HCT116 (cell line): ENCODE data around the gene KAT6B.

Source experiments
- CEBPB ChIP-seq: IDR thresholded peaks from 2 replicates; pipeline ENCODE4 v1.6.1; 2012; ENCODE audit warnings: low read depth
- ELF1 ChIP-seq: IDR thresholded peaks from 2 replicates; pipeline ENCODE4 v1.6.1; 2012; ENCODE audit warnings: low read depth, borderline replicate concordance
- EZH2 ChIP-seq: fragments of 200-600 bp; sonication (generic); IDR thresholded peaks from 2 replicates; pipeline ENCODE4 v1.6.1; 2017; ENCODE audit warnings: antibody characterized with exemption, mixed run types
- FOSL1 ChIP-seq: IDR thresholded peaks from 2 replicates; pipeline ENCODE4 v1.6.1; 2012; ENCODE audit warnings: low read depth
- JUND ChIP-seq: IDR thresholded peaks from 2 replicates; pipeline ENCODE4 v1.6.1; 2012
- POLR2A ChIP-seq: IDR thresholded peaks from 2 replicates; pipeline ENCODE4 v1.7.0; 2011; ENCODE audit warnings: borderline replicate concordance; ENCODE audit not compliant: insufficient read depth, insufficient read length; ENCODE audit errors: extremely low read depth
- POLR2AphosphoS5 ChIP-seq: IDR thresholded peaks from 2 replicates; pipeline ENCODE4 v1.6.1; 2011; ENCODE audit warnings: mild to moderate bottlenecking, low read depth, low read length, moderate library complexity
- SIN3A ChIP-seq: IDR thresholded peaks from 2 replicates; pipeline ENCODE4 v1.6.1; 2012; ENCODE audit warnings: low read depth
- SP1 ChIP-seq: IDR thresholded peaks from 2 replicates; pipeline ENCODE4 v1.6.1; 2012; ENCODE audit warnings: low read depth
- TCF7L2 ChIP-seq: IDR thresholded peaks from 2 replicates; pipeline ENCODE4 v1.7.0; 2011; ENCODE audit warnings: borderline replicate concordance, inconsistent platforms; ENCODE audit not compliant: insufficient read depth, insufficient read length; ENCODE audit errors: extremely low read depth
- ZFX ChIP-seq: fragments of 450-650 bp; IDR thresholded peaks from 2 replicates; pipeline ENCODE4 v1.6.1; 2017
- TF ChIP-seq, protein P1 (sequence below), 3 experiments: fragments of 200-600 bp in 1 of 3; sonication (generic) in 1 of 3; IDR thresholded peaks in 2 of 3; conservative IDR thresholded peaks in 1 of 3; 2 replicates each; pipeline ENCODE4 v1.5.1; 2012 to 2017; ENCODE audit warnings: low read depth in 2 of 3, low read length in 2 of 3, antibody characterized with exemption in 1 of 3, borderline replicate concordance in 1 of 3, control low read depth in 1 of 3, mild to moderate bottlenecking in 1 of 3, mixed read lengths in 1 of 3, mixed run types in 1 of 3, moderate library complexity in 1 of 3; ENCODE audit not compliant: insufficient read depth in 1 of 3
- TF ChIP-seq, protein P2 (sequence below): IDR thresholded peaks from 2 replicates; pipeline ENCODE4 v1.6.1; 2012
- TF ChIP-seq, protein P3 (sequence below): IDR thresholded peaks from 2 replicates; pipeline ENCODE4 v1.6.1; 2011; ENCODE audit warnings: mild to moderate bottlenecking, low read length, moderate library complexity; ENCODE audit not compliant: insufficient replicate concordance; ENCODE audit errors: extremely low read depth

DNA sequence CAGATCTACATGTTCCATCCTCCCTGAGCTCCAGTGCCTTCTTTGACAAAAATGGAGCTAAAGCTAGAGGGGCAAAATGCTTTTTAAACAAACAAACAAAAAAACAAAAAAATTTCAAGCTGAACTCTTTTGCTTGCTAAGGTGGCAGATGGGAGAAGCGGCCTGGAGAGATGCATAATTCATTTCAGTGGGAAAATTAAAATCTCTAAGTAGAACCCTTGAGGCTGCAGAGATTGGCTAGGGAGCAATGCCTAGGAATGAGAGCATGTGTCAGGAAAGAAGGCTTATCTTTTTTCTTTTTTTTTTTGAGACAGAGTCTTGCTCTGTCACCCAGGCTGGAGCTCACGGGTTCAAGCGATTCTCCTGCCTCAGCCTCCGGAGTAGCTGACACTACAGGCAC, 238.7 kb downstream of the KAT6B start:
- TF ChIP-seq TCF7L2 (no peak), JUND (no peak), SP1 (no peak), POLR2AphosphoS5 (no peak), ELF1 (no peak), SIN3A (no peak), POLR2A (no peak), ZFX (no peak), EZH2 (no peak), CEBPB (no peak), FOSL1 (no peak)
- TF ChIP-seq, protein P1, sequence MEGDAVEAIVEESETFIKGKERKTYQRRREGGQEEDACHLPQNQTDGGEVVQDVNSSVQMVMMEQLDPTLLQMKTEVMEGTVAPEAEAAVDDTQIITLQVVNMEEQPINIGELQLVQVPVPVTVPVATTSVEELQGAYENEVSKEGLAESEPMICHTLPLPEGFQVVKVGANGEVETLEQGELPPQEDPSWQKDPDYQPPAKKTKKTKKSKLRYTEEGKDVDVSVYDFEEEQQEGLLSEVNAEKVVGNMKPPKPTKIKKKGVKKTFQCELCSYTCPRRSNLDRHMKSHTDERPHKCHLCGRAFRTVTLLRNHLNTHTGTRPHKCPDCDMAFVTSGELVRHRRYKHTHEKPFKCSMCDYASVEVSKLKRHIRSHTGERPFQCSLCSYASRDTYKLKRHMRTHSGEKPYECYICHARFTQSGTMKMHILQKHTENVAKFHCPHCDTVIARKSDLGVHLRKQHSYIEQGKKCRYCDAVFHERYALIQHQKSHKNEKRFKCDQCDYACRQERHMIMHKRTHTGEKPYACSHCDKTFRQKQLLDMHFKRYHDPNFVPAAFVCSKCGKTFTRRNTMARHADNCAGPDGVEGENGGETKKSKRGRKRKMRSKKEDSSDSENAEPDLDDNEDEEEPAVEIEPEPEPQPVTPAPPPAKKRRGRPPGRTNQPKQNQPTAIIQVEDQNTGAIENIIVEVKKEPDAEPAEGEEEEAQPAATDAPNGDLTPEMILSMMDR (IDR thresholded peaks at IDR 0.05 in 2 of 3, conservative IDR thresholded peaks at IDR 0.05 in 1 of 3; ENCODE audit: borderline replicate concordance in 1 of 3, insufficient read depth in 1 of 3, low read depth in 2 of 3, low read length in 2 of 3) = no peak
- TF ChIP-seq, protein P2, sequence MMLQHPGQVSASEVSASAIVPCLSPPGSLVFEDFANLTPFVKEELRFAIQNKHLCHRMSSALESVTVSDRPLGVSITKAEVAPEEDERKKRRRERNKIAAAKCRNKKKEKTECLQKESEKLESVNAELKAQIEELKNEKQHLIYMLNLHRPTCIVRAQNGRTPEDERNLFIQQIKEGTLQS = no peak
- TF ChIP-seq, protein P3, sequence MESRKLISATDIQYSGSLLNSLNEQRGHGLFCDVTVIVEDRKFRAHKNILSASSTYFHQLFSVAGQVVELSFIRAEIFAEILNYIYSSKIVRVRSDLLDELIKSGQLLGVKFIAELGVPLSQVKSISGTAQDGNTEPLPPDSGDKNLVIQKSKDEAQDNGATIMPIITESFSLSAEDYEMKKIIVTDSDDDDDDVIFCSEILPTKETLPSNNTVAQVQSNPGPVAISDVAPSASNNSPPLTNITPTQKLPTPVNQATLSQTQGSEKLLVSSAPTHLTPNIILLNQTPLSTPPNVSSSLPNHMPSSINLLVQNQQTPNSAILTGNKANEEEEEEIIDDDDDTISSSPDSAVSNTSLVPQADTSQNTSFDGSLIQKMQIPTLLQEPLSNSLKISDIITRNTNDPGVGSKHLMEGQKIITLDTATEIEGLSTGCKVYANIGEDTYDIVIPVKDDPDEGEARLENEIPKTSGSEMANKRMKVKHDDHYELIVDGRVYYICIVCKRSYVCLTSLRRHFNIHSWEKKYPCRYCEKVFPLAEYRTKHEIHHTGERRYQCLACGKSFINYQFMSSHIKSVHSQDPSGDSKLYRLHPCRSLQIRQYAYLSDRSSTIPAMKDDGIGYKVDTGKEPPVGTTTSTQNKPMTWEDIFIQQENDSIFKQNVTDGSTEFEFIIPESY = no peak
